ENCODE results near the gene IL2RG.

GRCh38 chrX:71118985-71119535, 7.7 kb upstream of the IL2RG start:
- TF ChIP-seq, protein P1, sequence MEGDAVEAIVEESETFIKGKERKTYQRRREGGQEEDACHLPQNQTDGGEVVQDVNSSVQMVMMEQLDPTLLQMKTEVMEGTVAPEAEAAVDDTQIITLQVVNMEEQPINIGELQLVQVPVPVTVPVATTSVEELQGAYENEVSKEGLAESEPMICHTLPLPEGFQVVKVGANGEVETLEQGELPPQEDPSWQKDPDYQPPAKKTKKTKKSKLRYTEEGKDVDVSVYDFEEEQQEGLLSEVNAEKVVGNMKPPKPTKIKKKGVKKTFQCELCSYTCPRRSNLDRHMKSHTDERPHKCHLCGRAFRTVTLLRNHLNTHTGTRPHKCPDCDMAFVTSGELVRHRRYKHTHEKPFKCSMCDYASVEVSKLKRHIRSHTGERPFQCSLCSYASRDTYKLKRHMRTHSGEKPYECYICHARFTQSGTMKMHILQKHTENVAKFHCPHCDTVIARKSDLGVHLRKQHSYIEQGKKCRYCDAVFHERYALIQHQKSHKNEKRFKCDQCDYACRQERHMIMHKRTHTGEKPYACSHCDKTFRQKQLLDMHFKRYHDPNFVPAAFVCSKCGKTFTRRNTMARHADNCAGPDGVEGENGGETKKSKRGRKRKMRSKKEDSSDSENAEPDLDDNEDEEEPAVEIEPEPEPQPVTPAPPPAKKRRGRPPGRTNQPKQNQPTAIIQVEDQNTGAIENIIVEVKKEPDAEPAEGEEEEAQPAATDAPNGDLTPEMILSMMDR (IDR thresholded peaks at IDR 0.05; ENCODE audit: low read length): no peak
- no peak for TF ChIP-seq EZH2 (IDR thresholded peaks at IDR 0.05; ENCODE audit: borderline replicate concordance, low read length)
